Activated gamma-delta T cell (primary cell): ENCODE data around the gene EME2.

Source experiments
- DNase-seq: peaks from one replicate; lab custom pipeline; 2025; lab: John Stamatoyannopoulos, UW

Gene EME2

GRCh38 chr16:1745181-1745899 lies 27.3 kb upstream of the EME2 start:
- no peak for DNase-seq

DNA sequence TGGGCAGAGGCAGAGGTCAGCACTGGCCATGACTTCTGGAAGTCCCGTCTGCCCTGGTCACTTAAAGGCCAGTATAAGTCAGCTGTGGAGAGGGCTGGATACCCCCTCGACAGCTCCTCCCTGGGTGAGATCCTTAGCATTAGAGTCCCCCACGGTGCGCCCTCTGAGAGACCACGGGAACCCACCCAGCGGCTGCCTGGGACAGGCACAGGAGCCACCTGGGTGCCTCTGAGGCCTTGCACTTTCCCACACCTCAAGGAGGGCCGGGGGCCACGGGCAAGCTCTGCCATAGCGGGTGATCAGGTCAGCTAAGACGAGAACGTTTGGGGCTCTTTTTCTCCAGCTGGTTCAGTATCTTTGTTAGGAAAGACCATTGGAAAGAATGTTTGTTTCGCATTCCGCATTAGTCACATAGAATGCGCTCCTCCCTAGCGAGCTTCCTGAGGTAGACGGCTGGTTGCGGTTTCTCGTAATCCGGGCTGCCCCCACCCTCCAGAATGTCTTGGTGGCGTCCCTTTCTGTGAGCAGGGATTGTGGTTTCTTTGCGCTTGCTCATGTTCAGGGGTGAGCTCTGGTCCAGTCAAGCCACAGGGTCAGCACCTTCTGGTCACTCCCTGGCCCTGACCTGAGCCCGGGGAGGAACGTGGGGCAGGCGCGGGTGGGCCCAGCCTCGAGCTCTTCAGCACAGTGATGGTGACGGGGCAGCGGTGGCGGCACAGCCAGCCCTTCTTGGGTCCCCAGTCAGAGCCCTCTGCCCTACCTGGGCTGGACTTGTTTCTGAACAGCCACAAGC lies 26.5 kb upstream of the EME2 start:
- no peak for DNase-seq

DNA sequence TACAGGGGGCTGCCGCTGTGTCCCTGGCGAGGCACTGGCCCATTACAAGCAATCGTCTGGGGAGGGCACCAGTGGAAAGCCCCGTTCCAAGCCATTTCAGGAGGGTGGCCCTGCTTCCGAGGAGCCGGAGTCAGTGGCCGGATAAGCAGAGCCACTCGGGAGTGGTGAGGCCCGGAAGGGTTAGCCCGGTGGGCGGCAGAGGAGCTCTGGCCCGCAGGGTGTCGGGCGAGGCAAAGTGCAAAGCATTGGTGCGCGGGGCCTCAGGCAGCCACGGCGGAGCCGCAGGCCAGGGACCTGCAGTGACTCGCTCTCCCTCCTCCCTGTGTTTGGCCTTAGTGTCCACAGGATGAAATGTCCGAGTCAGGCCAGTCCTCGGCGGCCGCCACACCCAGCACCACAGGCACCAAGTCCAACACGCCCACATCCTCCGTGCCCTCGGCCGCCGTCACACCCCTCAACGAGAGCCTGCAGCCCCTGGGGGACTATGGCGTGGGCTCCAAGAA lies 25.9 kb upstream of the EME2 start:
- DNase-seq: no peak

DNA sequence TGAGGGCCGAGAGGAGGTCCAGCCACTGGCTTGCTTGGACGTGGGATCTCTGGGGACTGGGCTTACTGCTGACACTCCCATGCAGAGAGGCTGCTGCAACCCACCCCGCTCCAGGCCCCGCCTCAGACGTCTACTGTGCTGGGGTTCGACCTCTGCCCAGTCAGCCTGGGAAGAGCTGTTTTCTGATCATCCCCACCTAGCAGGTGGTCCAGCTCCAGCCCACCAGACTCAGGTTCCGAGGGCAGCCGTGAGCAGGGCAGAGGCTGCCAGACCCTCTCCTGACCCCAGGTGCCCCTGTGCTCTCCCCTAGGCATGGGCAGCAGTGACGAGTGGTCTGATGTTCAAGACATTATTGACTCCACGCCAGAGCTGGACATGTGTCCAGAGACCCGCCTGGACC lies 24.7 kb upstream of the EME2 start:
- no peak for DNase-seq

DNA sequence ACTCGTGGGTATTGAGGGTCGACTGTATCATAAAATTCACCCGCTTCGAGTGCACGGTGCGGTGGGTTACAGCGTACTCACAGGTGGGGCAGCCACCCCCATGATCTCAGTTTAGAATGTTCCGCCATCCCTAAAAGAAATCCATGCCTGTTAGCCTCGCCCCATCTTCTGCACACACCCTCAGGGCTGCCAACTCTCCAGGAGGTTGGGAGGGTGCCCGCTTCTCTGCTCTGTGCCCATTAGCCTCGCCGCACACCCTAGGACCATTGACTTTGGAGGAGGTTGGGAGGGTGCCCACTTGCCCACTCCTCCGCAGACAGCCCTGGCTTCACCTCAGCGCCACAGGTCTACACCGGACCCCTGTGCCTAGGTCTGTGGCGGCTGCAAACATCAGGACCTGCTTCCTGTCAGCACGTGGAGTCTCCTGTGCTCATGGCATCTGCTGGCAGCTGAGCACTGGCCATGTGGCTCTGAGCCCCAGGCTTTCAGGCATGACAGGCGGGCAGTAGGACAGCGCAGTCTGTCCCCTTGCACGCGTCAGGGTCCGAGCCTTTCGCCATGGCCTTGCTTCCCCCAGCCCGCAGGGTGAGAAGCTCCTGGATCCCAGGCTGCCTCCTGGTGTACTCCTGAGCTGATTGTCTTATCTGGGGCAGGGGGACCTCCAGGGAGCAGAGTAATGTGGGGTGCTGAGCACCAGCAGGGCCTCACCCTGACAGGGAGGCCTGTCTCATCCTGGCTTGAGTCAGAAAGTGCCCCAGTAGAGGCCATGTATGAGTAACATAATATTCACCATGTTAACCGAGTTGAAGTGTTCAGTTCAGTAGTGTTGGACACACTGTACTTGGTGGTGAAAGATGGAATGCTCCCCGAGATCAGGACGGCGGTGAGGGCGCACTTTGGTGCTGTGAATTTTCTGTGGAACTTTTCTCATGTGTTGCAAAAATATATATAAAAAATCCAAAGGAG lies 23.2 kb upstream of the EME2 start:
- no peak for DNase-seq

DNA sequence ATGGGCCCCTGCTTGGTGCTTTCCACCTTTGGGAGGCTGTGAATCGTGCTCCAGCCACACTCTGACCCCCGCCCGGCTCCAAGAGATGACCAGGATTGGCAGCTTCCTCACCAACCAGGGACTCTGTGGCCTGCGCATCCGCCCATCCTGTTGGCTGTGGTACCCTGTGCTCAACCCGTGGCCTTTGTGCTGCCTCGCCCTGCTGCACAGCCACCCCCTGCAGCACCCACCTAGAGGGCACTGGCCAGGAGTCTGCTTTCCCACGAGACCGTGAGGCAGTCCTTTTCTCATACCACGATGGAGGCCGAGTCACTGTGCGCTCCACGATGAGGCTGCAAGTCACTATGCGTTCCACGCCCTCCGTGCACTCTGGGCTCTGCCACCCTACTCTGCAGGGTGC lies 20.7 kb upstream of the EME2 start:
- no peak for DNase-seq

DNA sequence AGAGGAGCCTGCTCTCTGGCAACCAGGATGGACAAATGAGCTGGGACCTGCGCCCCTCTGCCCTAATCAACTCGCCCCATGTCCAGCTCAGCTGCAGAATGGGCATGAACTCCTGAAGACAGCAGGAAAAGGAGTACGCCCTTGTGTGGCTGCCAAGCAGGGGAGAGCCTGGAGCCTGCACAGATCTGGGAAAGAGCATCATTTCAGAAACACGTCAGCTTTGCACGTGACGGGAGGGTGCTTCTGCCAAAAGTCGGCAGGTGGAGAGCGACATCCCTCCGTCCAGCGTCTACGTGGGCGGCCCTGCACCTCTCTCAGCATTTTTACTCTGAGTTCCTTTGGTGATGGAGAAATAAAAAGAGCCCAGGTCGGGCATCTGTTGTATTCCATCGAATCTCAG lies 19.8 kb upstream of the EME2 start:
- DNase-seq: no peak

DNA sequence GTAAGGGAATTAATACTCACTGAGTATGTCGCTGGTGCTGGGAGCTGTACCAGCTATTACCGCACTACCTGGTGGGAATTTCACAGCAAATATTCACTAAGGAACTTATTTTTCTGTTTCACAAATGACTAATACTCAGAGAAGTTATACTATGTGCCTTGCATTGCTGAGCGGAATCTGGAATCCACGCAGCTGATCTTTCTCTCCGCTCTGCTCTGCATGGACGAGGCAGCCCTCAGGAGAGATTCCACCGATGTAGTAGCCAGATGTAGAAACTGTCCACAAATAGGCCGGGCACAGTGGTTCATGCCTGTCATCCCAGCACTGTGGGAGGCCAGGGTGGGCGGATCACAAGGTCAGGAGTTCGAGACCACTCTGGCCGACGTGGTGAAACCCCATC lies 18.4 kb upstream of the EME2 start:
- DNase-seq: no peak

GRCh38 chr16:1757714-1758461 lies 14.7 kb upstream of the EME2 start:
- no peak for DNase-seq

DNA sequence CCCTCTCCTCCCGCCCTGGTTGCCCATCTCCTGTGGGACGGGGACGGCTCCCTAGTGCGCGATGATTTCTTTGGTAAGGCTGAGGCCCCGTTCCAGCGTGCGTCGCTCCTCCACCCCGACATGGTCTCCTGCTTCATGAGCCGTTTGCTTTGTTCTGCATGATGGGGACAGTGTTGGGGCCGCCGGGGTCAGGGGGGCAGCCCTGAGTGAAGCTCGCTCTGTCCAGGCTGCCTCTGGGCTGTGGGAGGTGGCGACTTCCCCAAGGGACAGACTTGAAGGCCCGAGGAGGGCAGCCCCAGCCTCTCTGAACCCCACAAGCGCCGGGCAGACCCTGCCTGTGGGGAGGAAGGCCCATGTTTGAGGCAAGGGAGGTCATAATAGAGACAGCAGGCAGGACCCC lies 13.7 kb upstream of the EME2 start:
- no peak for DNase-seq

GRCh38 chr16:1759511-1759910 lies 13.1 kb upstream of the EME2 start:
- no peak for DNase-seq

DNA sequence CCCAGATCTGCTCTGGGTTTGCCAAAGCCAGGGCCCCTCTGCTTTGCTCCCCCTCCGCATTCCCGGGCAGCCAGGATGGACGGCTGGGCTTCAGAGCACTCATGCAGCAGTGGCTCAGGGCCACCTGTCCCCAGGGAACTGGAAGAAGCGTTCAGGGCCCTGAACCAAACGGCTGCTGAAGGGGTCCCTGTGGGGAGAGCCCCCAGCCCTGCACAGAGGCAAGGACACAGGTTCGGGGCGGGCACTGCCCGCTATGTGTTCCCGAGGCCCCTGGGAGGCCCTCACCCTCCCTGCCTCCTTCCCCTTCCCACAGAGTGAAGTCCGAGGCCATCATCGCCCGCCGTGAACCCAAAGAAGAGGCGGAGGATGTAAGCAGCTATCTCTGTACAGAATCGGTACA lies 11.7 kb upstream of the EME2 start:
- DNase-seq: no peak

- DNase-seq: no peak
Observed at GRCh38 chr16:1761751-1762150, 10.9 kb upstream of the EME2 start.

- no peak for DNase-seq
Observed at GRCh38 chr16:1762196-1762878, 10.3 kb upstream of the EME2 start.

- DNase-seq: no peak
Observed at GRCh38 chr16:1762879-1763520, 9.6 kb upstream of the EME2 start.

DNA sequence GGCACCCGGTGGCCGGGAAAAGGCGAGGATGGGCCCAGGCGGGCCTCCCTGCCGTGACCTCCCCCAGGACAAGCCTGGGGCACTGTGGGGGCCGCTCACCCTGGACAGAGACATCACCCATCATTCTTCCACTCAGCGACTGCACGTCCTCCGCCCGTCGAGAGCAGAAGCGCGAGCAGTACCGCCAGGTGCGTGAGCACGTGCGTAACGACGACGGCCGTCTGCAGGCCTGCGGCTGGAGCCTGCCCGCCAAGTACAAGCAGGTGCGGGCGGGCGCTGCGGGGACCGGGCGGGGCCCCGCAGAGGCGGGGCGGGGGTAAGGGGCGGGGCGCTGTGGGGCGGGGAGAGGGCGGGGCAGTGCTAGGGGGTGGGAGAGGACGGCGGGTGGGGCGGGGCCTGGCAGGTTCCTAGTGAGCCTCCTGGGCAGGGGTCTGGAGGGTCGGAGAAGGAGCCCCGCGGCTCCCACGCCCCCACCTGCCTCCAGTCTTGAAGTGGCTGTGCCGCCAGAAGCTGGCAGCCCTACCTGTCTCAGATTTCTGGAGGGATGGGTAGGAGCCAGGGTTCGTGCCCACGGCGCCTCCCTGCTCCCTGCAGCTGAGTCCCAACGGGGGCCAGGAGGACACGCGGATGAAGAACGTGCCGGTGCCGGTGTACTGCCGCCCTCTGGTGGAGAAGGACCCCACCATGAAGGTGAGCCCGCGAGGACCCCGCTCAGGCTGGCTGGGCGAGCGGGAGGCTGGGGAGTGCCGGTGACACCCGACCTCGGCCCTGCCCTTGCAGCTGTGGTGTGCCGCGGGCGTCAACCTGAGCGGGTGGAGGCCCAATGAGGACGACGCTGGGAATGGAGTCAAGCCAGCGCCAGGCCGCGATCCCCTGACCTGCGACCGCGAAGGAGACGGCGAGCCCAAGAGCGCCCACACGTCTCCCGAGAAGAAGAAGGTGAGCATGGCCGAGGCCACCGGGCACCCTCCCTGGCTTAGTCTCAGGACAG lies 8.8 kb upstream of the EME2 start:
- no peak for DNase-seq

- no peak for DNase-seq
Observed at GRCh38 chr16:1764971-1765370, 7.6 kb upstream of the EME2 start.

GRCh38 chr16:1765826-1766225 lies 6.8 kb upstream of the EME2 start:
- no peak for DNase-seq

DNA sequence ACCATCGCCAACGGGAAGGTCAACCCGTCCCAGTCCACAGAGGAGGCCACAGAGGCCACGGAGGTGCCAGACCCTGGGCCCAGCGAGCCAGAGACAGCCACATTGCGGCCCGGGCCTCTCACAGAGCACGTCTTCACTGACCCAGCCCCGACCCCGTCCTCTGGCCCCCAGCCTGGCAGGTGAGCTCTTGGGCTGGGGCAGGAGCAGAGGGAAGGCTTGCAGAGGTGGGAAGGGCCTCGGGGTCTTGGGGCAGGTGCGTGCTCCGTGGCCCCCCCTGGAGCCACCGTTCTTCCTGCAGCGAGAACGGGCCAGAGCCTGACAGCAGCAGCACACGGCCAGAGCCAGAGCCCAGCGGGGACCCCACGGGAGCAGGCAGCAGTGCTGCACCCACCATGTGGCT lies 6.4 kb upstream of the EME2 start:
- no peak for DNase-seq
